Neuronal stem cell (in vitro differentiated cells): ENCODE results near the gene REV3L.

Source experiments
- DNase-seq: peaks from one replicate; pipeline ENCODE4 v3.0.0-alpha.2; 2013; ENCODE audit warnings: low spot score
- H2AFZ ChIP-seq: one replicate; pipeline ENCODE4 v1.6.1; 2013; ENCODE audit warnings: mild to moderate bottlenecking, low read length, inconsistent platforms
- H2AK5ac ChIP-seq: 2 replicates; pipeline ENCODE4 v1.6.1; 2013; ENCODE audit warnings: low read depth, mild to moderate bottlenecking, inconsistent platforms, low read length, moderate library complexity, mixed read lengths
- H2BK120ac ChIP-seq: 2 replicates; pipeline ENCODE4 v1.6.1; 2013; ENCODE audit warnings: low read depth, mild to moderate bottlenecking, inconsistent platforms, low read length, moderate library complexity, mixed read lengths
- H2BK12ac ChIP-seq: one replicate; pipeline ENCODE4 v1.6.1; 2013; ENCODE audit warnings: low read length, inconsistent platforms
- H2BK15ac ChIP-seq: 2 replicates; pipeline ENCODE4 v1.6.1; 2013; ENCODE audit warnings: mild to moderate bottlenecking, low read length, inconsistent platforms, mixed read lengths
- H2BK5ac ChIP-seq: one replicate; pipeline ENCODE4 v1.6.1; 2013; ENCODE audit warnings: inconsistent platforms, mild to moderate bottlenecking, low read length, moderate library complexity
- H3K14ac ChIP-seq: one replicate; pipeline ENCODE4 v1.6.1; 2013; ENCODE audit warnings: low read length, inconsistent platforms
- H3K18ac ChIP-seq: 2 replicates; pipeline ENCODE4 v1.6.1; 2013; ENCODE audit warnings: low read length, inconsistent platforms
- H3K23ac ChIP-seq: 2 replicates; pipeline ENCODE4 v1.6.1; 2013; ENCODE audit warnings: low read depth, mild to moderate bottlenecking, mixed read lengths, low read length, inconsistent platforms; ENCODE audit not compliant: poor library complexity
- H3K27ac ChIP-seq: replicated peaks from 3 replicates; pipeline ENCODE4 v1.5.1; 2013; ENCODE audit warnings: low read length, inconsistent platforms
- H3K27me3 ChIP-seq, 3 experiments: 2 replicates each; pipeline ENCODE4 v1.6.1; 2013; ENCODE audit warnings: low read length in 3 of 3, mild to moderate bottlenecking in 2 of 3, inconsistent platforms in 1 of 3, low read depth in 1 of 3, mixed read lengths in 1 of 3, moderate library complexity in 1 of 3; ENCODE audit not compliant: control insufficient read depth in 3 of 3, insufficient read depth in 3 of 3
- H3K36me3 ChIP-seq, 2 donors: replicated peaks in 1 of 2; 2 replicates each; pipeline ENCODE4 v1.6.1; 2013; ENCODE audit warnings: low read length in 2 of 2; ENCODE audit not compliant: control insufficient read depth in 2 of 2, insufficient read depth in 2 of 2
- H3K4ac ChIP-seq: 2 replicates; pipeline ENCODE4 v1.6.1; 2013; ENCODE audit warnings: inconsistent platforms, mild to moderate bottlenecking, low read length, moderate library complexity
- H3K4me1 ChIP-seq, 2 donors: 1 replicate in 1 of 2; 2 replicates in 1 of 2; pipeline ENCODE4 v1.6.1; 2013; ENCODE audit warnings: low read length in 2 of 2, low read depth in 1 of 2; ENCODE audit not compliant: control insufficient read depth in 2 of 2, insufficient read depth in 1 of 2
- H3K4me2 ChIP-seq: one replicate; pipeline ENCODE4 v1.6.1; 2013; ENCODE audit warnings: mild to moderate bottlenecking, low read length, inconsistent platforms; ENCODE audit not compliant: insufficient read depth, poor library complexity, severe bottlenecking
- H3K4me3 ChIP-seq, 2 donors: 2 replicates each; pipeline ENCODE4 v1.5.1; 2013; ENCODE audit warnings: low read length in 2 of 2, mild to moderate bottlenecking in 2 of 2, inconsistent platforms in 1 of 2, moderate library complexity in 1 of 2
- H3K79me1 ChIP-seq: one replicate; pipeline ENCODE4 v1.6.1; 2013; ENCODE audit warnings: low read depth, mild to moderate bottlenecking, inconsistent platforms, low read length, moderate library complexity
- H3K9ac ChIP-seq: one replicate; pipeline ENCODE4 v1.6.1; 2013; ENCODE audit warnings: mild to moderate bottlenecking, low read depth, low read length, inconsistent platforms; ENCODE audit not compliant: poor library complexity
- H3K9me3 ChIP-seq, 2 donors: replicated peaks in 1 of 2; 2 replicates each; pipeline versions ENCODE3 to v1.6.1; 2013; ENCODE audit warnings: low read length in 2 of 2, mild to moderate bottlenecking in 2 of 2, inconsistent platforms in 1 of 2, low read depth in 1 of 2, mixed read lengths in 1 of 2, moderate library complexity in 1 of 2; ENCODE audit not compliant: control insufficient read depth in 2 of 2, insufficient read depth in 1 of 2
- H4K8ac ChIP-seq: one replicate; pipeline ENCODE4 v1.6.1; 2013; ENCODE audit warnings: low read depth, mild to moderate bottlenecking, inconsistent platforms, low read length, moderate library complexity
- H4K91ac ChIP-seq: one replicate; pipeline ENCODE4 v1.6.1; 2013; ENCODE audit warnings: low read length, low read depth, mild to moderate bottlenecking, inconsistent platforms; ENCODE audit not compliant: poor library complexity
- WGBS, 2 donors: extraction: QIAGEN DNeasy Blood & Tissue Kit; methylation state at CpG; one replicate each; pipeline ENCODE4 v1.1.7; 2013; ENCODE audit warnings: missing lambda C conversion rate in 2 of 2, mixed read lengths in 1 of 2; ENCODE audit not compliant: insufficient read length in 2 of 2, insufficient replicate concordance in 1 of 2; ENCODE audit errors: extremely low coverage in 2 of 2; 5-methylcytosine and 5-hydroxymethylcytosine counted together

Gene REV3L

DNA sequence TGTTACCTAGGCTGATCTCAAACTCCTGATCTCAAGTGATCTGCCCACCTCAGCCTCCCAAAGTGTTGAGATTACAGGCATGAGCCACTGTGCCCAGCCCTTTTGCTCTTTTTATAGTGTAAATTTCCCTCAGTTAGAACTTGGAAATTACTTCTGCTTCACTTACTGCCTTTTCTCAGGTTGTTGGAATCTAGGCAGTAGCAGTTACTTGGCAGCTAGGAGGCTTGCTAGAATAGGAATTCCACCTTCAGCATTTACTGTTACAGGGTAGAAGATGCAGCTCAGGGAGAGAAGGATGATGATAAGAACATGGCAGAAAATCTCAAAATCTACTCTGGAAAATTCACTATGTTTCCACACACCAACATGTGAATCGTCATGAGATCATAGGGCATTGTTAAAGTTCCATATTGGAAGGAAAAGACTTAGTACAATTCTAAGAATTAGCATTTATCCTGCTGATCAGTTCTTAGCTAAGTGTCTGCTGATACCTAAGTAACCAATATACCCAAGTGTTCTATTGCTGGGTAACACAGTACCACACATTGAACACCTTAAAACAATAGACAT lies 213.5 kb downstream of the REV3L start:
- Histone ChIP-seq H3K79me1 (peaks cover 3% of the 10 kb centered on the region), H4K8ac (no peak overlapping the region), H2BK15ac (no peak overlapping the region), H2AK5ac (no peak overlapping the region), H3K27ac (no peak overlapping the region), H3K4me2 (no peak overlapping the region), H4K91ac (no peak overlapping the region), H3K4me1 (no peaks in the 10 kb centered on the region), H2BK12ac (no peak overlapping the region), H3K4ac (no peak overlapping the region), H3K14ac (no peak overlapping the region), H3K36me3 (peaks cover 13 to 73% of the 10 kb centered on the region in 2 donors), H3K18ac (no peak overlapping the region), H3K23ac (no peak overlapping the region), H2AFZ (no peak overlapping the region), H3K4me3 (no peak overlapping the region), H3K9me3 (peaks cover 0 to 15% of the 10 kb centered on the region in 2 donors), H3K9ac (no peak overlapping the region), H3K27me3 (no peaks in the 10 kb centered on the region), H2BK120ac (no peak overlapping the region), H2BK5ac (no peak overlapping the region)
- no peak for DNase-seq
- no CpG with 5 or more reads among the region's 1 CpG for WGBS, 2 donors

DNA sequence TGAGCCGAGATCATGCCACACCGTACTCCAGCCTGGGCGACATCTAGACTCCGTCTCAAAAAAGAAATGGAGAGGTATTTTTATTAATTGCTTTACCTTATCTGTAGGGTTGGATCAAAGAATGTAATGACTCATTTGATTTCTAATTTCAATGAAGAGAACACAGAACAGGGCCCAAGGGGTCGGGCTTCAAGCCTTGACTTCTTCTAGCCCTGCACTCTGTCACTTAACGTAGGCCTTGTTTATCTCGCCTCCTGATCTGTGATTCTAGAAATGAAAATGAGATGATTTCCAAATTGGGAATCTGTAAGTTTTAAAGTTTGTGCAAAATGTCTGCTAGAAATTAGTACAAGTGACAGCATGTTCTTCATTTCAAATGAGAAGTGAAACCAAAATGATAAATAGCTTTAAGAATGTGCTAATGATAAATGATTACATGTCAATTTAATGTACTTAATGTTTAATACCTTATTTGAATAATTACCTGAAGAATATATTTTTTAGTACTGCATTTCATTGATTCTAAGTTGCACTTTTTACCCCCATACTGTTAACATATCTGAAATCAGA lies 215.2 kb downstream of the REV3L start:
- DNase-seq: no peak
- no peak overlapping the region for H2AK5ac ChIP-seq
- H2BK12ac ChIP-seq: no peak overlapping the region
- H2AFZ ChIP-seq: no peak overlapping the region
- H3K9ac ChIP-seq: no peak overlapping the region
- H3K4me1 ChIP-seq: no peaks in the 10 kb centered on the region
- no peak overlapping the region for H3K4me2 ChIP-seq
- H3K4me3 ChIP-seq: no peak overlapping the region
- H3K27ac ChIP-seq: no peak overlapping the region
- no peak overlapping the region for H2BK15ac ChIP-seq
- H3K14ac ChIP-seq: no peak overlapping the region
- peaks cover 16 to 71% of the 10 kb centered on the region in 2 donors for H3K36me3 ChIP-seq
- no peak overlapping the region for H3K18ac ChIP-seq
- no peak overlapping the region for H4K8ac ChIP-seq
- no peaks in the 10 kb centered on the region for H3K27me3 ChIP-seq
- no CpG with 5 or more reads among the region's 7 CpGs for WGBS, 2 donors
- H3K4ac ChIP-seq: no peak overlapping the region
- H2BK5ac ChIP-seq: no peak overlapping the region
- peaks cover 3% of the 10 kb centered on the region for H3K79me1 ChIP-seq
- no peaks in the 10 kb centered on the region for H3K9me3 ChIP-seq
- no peak overlapping the region for H4K91ac ChIP-seq
- no peak overlapping the region for H3K23ac ChIP-seq
- H2BK120ac ChIP-seq: no peak overlapping the region

DNA sequence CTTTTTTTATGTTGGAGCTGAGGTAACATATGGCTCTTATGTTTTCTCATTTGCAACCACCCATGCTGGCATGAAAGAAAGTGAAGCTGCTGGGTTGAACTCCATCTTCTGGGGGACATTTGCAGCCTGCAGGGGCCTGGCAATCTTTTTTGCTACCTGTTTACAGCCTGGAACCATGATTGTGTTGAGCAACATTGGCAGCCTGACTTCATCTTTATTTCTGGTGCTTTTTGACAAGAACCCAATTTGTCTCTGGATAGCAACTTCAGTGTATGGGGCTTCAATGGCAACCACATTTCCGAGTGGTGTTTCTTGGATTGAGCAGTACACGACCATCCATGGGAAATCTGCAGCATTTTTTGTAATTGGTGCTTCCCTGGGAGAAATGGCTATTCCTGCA lies 216.7 kb downstream of the REV3L start:
- Histone ChIP-seq H2BK12ac (no peak overlapping the region), H3K9ac (no peak overlapping the region), H3K18ac (no peak overlapping the region), H3K4me2 (no peak overlapping the region), H4K8ac (no peak overlapping the region), H2BK5ac (no peak overlapping the region), H2AFZ (no peak overlapping the region), H3K4ac (no peak overlapping the region), H3K14ac (no peak overlapping the region), H3K79me1 (peaks cover 3% of the 10 kb centered on the region), H2AK5ac (no peak overlapping the region), H3K4me1 (no peaks in the 10 kb centered on the region), H3K4me3 (no peak overlapping the region), H3K36me3 (peaks cover 16 to 75% of the 10 kb centered on the region in 2 donors), H2BK120ac (no peak overlapping the region), H3K27me3 (no peaks in the 10 kb centered on the region), H2BK15ac (no peak overlapping the region), H3K23ac (no peak overlapping the region), H3K9me3 (no peaks in the 10 kb centered on the region), H4K91ac (no peak overlapping the region), H3K27ac (no peak overlapping the region)
- no peak for DNase-seq
- whole genome bisulfite sequencing, 2 donors: no CpG with 5 or more reads among the region's 2 CpGs

DNA sequence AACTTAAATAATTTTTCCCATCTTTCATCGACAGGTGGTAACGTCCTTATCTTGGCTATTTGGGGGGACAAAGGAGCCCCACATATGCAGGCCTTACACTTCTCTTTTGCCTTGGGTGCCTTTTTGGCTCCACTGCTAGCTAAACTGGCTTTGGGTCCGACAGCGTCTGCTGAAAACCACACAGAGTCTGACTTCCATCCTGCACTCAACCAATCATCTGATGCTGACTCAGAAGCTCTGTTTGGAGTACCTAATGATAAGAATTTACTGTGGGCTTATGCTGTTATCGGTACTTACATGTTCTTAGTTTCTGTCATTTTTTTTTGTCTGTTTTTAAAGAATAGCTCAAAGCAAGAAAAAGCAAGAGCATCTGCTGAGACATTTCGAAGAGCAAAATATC lies 217.2 kb downstream of the REV3L start:
- H3K36me3 ChIP-seq: peaks cover 16 to 75% of the 10 kb centered on the region in 2 donors
- H3K79me1 ChIP-seq: peaks cover 3% of the 10 kb centered on the region
- no peak for DNase-seq
- no peak overlapping the region for H2BK120ac ChIP-seq
- no peak overlapping the region for H4K91ac ChIP-seq
- H2BK15ac ChIP-seq: no peak overlapping the region
- H3K4me3 ChIP-seq: no peak overlapping the region
- H3K4ac ChIP-seq: no peak overlapping the region
- H3K27ac ChIP-seq: no peak overlapping the region
- no peak overlapping the region for H2BK12ac ChIP-seq
- no peak overlapping the region for H2AFZ ChIP-seq
- no peak overlapping the region for H3K9ac ChIP-seq
- H3K18ac ChIP-seq: no peak overlapping the region
- H3K4me2 ChIP-seq: no peak overlapping the region
- WGBS, 2 donors: no CpG with 5 or more reads among the region's 6 CpGs
- no peaks in the 10 kb centered on the region for H3K9me3 ChIP-seq
- no peak overlapping the region for H2AK5ac ChIP-seq
- no peak overlapping the region for H4K8ac ChIP-seq
- H3K14ac ChIP-seq: no peak overlapping the region
- no peak overlapping the region for H2BK5ac ChIP-seq
- H3K27me3 ChIP-seq: no peaks in the 10 kb centered on the region
- H3K23ac ChIP-seq: no peak overlapping the region
- no peaks in the 10 kb centered on the region for H3K4me1 ChIP-seq
